Neural progenitor cell (in vitro differentiated cells): Measurements from ENCODE around the gene HAX1. TPM values are rescaled to one million over a fixed set of nuclear protein-coding genes. Genes with fewer than 3 reads are reported as not detected.

Source experiments
- DNase-seq: peaks from one replicate; pipeline ENCODE4 v3.0.0-alpha.2; 2016; ENCODE audit warnings: low spot score
- H2AFZ ChIP-seq: fragments of 200-600 bp; sonication (generic); replicated peaks from 2 replicates; pipeline ENCODE4 v1.6.1; 2016; ENCODE audit warnings: antibody characterized with exemption
- H3F3A ChIP-seq: fragments of 200-600 bp; sonication (generic); 2 replicates; pipeline ENCODE4 v1.6.1; 2016; ENCODE audit warnings: antibody characterized with exemption, low read depth
- H3K27ac ChIP-seq: fragments of 200-600 bp; sonication (generic); 2 replicates; pipeline ENCODE4 v1.5.1; 2016; ENCODE audit warnings: mild to moderate bottlenecking
- H3K27me3 ChIP-seq: fragments of 200-600 bp; sonication (generic); 2 replicates; pipeline ENCODE4 v1.6.1; 2016; ENCODE audit warnings: mild to moderate bottlenecking, moderate library complexity
- H3K36me3 ChIP-seq: fragments of 200-600 bp; sonication (generic); 2 replicates; pipeline ENCODE4 v1.5.1; 2016
- H3K4me1 ChIP-seq: fragments of 200-600 bp; sonication (generic); 2 replicates; pipeline ENCODE4 v1.6.1; 2016; ENCODE audit warnings: mixed run types
- H3K4me2 ChIP-seq: fragments of 200-600 bp; sonication (generic); 2 replicates; pipeline ENCODE4 v1.6.1; 2016
- H3K4me3 ChIP-seq: fragments of 200-600 bp; sonication (generic); 2 replicates; pipeline ENCODE4 v1.5.1; 2016
- H3K79me2 ChIP-seq: fragments of 200-600 bp; sonication (generic); 2 replicates; pipeline ENCODE4 v1.6.1; 2016; ENCODE audit warnings: low read depth
- H3K9ac ChIP-seq: fragments of 200-600 bp; sonication (generic); 2 replicates; pipeline ENCODE4 v1.6.1; 2016
- H3K9me3 ChIP-seq: fragments of 200-600 bp; sonication (generic); 2 replicates; pipeline ENCODE4 v1.5.1; 2016; ENCODE audit warnings: low read depth
- H4K20me1 ChIP-seq: fragments of 200-600 bp; sonication (generic); 2 replicates; pipeline ENCODE4 v1.6.1; 2016; ENCODE audit warnings: low read depth
- H3K27ac Mint-ChIP-seq: 3 replicates; pipeline ENCODE4 v1.8.0; 2021; ENCODE audit warnings: mixed read lengths
- H3K27me3 Mint-ChIP-seq: 2 replicates; pipeline ENCODE4 v1.8.0; 2022; ENCODE audit warnings: low read depth, mild to moderate bottlenecking, inconsistent platforms, moderate library complexity, mixed read lengths; ENCODE audit not compliant: insufficient read depth
- H3K36me3 Mint-ChIP-seq: 3 replicates; pipeline ENCODE4 v1.8.0; 2021; ENCODE audit warnings: mixed read lengths
- H3K4me1 Mint-ChIP-seq: 3 replicates; pipeline ENCODE4 v1.8.0; 2021; ENCODE audit warnings: mixed read lengths
- H3K4me3 Mint-ChIP-seq: 3 replicates; pipeline ENCODE4 v1.8.0; 2021; ENCODE audit warnings: mild to moderate bottlenecking, moderate library complexity, mixed read lengths
- H3K9me3 Mint-ChIP-seq: 3 replicates; pipeline ENCODE4 v1.8.0; 2020; ENCODE audit warnings: mixed read lengths
- CTCF ChIP-seq: fragments of 200-600 bp; sonication (generic); IDR thresholded peaks from 2 replicates; pipeline ENCODE4 v1.5.1; 2017; ENCODE audit warnings: antibody characterized with exemption, mild to moderate bottlenecking
- EZH2 ChIP-seq: fragments of 200-600 bp; sonication (generic); IDR thresholded peaks from 2 replicates; pipeline ENCODE4 v1.6.1; 2017; ENCODE audit warnings: antibody characterized with exemption, mild to moderate bottlenecking, moderate library complexity
- EZH2phosphoT487 ChIP-seq: fragments of 200-600 bp; sonication (generic); IDR thresholded peaks from 2 replicates; pipeline ENCODE4 v1.6.1; 2017; ENCODE audit warnings: antibody characterized with exemption
- total RNA-seq: library from RNA; depleted of rRNA; stranded (reverse); fragments of >200 nt; gene quantifications from 2 replicates; pipeline ENCODE4 v1.2.3, GENCODE V29; 2015; ENCODE audit warnings: low replicate concordance

HAX1 gene
- total RNA-seq, 1 donor from 2014 or later, result 57.9 TPM

- peaks cover 15% of the 10 kb centered on the region for H3K36me3 ChIP-seq
- no peak overlapping the region for H3K27ac Mint-ChIP-seq
- H4K20me1 ChIP-seq, result peaks cover 63% of the 10 kb centered on the region
Observed at GRCh38 chr1:154240294-154240833, 32.1 kb upstream of the HAX1 start.

GRCh38 chr1:154241703-154242351 is 30.6 kb upstream of the HAX1 start:
- peaks cover 48% of the 10 kb centered on the region for H3K79me2 ChIP-seq
- H3K27ac Mint-ChIP-seq, result no peak overlapping the region
- no peaks in the 10 kb centered on the region for H3F3A ChIP-seq
- H3K27me3 Mint-ChIP-seq, result no peaks in the 10 kb centered on the region
- H2AFZ ChIP-seq, result no peak overlapping the region
- no peak overlapping the region for H3K4me3 Mint-ChIP-seq
- TF ChIP-seq EZH2 (no peak), EZH2phosphoT487 (no peak), CTCF (no peak)
- H3K27me3 ChIP-seq, result no peaks in the 10 kb centered on the region
- no peak overlapping the region for H3K4me2 ChIP-seq
- H3K4me3 ChIP-seq, result no peak overlapping the region
- no peak for DNase-seq
- H3K4me1 Mint-ChIP-seq, result no peaks in the 10 kb centered on the region
- peaks cover 60% of the 10 kb centered on the region for H4K20me1 ChIP-seq
- no peak overlapping the region for H3K27ac ChIP-seq
- H3K4me1 ChIP-seq, result no peaks in the 10 kb centered on the region
- peaks cover 39% of the 10 kb centered on the region for H3K36me3 Mint-ChIP-seq
- no peaks in the 10 kb centered on the region for H3K9me3 ChIP-seq
- H3K9ac ChIP-seq, result no peak overlapping the region
- peaks cover 24% of the 10 kb centered on the region for H3K36me3 ChIP-seq
- H3K9me3 Mint-ChIP-seq, result no peaks in the 10 kb centered on the region

More at GRCh38 chr1:154240294-154240833, 32.1 kb upstream of the HAX1 start:
- H3K27me3 Mint-ChIP-seq, result no peaks in the 10 kb centered on the region
- H3F3A ChIP-seq, result no peaks in the 10 kb centered on the region
- H2AFZ ChIP-seq, result no peak overlapping the region
- DNase-seq, result no peak
- peaks cover 60% of the 10 kb centered on the region for H3K79me2 ChIP-seq
- no peak overlapping the region for H3K27ac ChIP-seq
- no peaks in the 10 kb centered on the region for H3K4me1 ChIP-seq
- H3K4me1 Mint-ChIP-seq, result no peaks in the 10 kb centered on the region
- H3K4me3 Mint-ChIP-seq, result no peak overlapping the region
- H3K36me3 Mint-ChIP-seq, result peaks cover 46% of the 10 kb centered on the region
- H3K9ac ChIP-seq, result no peak overlapping the region
- H3K4me2 ChIP-seq, result no peak overlapping the region
- no peaks in the 10 kb centered on the region for H3K27me3 ChIP-seq
- no peak for TF ChIP-seq CTCF
- no peak for TF ChIP-seq EZH2phosphoT487
- TF ChIP-seq EZH2, result no peak
- H3K9me3 ChIP-seq, result no peaks in the 10 kb centered on the region
- H3K4me3 ChIP-seq, result no peak overlapping the region
- no peaks in the 10 kb centered on the region for H3K9me3 Mint-ChIP-seq

- no peaks in the 10 kb centered on the region for H3F3A ChIP-seq
- no peak overlapping the region for H3K27ac ChIP-seq
- H3K9ac ChIP-seq, result no peak overlapping the region
- H3K4me3 ChIP-seq, result no peak overlapping the region
- DNase-seq, result no peak
- Mint-ChIP-seq H3K36me3 (peaks cover 37% of the 10 kb centered on the region), H3K27ac (no peak overlapping the region), H3K4me1 (no peaks in the 10 kb centered on the region), H3K27me3 (peaks cover 2% of the 10 kb centered on the region), H3K9me3 (no peaks in the 10 kb centered on the region), H3K4me3 (no peak overlapping the region)
- peaks cover 40% of the 10 kb centered on the region for H3K36me3 ChIP-seq
- H3K9me3 ChIP-seq, result no peaks in the 10 kb centered on the region
- H4K20me1 ChIP-seq, result peaks cover 4% of the 10 kb centered on the region
- H3K4me2 ChIP-seq, result no peak overlapping the region
- no peaks in the 10 kb centered on the region for H3K4me1 ChIP-seq
- no peaks in the 10 kb centered on the region for H3K27me3 ChIP-seq
- TF ChIP-seq EZH2phosphoT487 (no peak), EZH2 (no peak), CTCF (no peak)
- no peaks in the 10 kb centered on the region for H3K79me2 ChIP-seq
- H2AFZ ChIP-seq, result no peak overlapping the region
Observed at GRCh38 chr1:154253671-154254070, 18.8 kb upstream of the HAX1 start.
